ENCODE measurements around the gene TCEANC.
A peak's percentile ranks its signal among the peaks of the same experiment; 100 is the strongest.
"Not testable (repeated sequence)": the region's sequence is repeated elsewhere in the genome, so short reads cannot be mapped to it uniquely, and the experiment has no call there.

TCEANC gene

DNA sequence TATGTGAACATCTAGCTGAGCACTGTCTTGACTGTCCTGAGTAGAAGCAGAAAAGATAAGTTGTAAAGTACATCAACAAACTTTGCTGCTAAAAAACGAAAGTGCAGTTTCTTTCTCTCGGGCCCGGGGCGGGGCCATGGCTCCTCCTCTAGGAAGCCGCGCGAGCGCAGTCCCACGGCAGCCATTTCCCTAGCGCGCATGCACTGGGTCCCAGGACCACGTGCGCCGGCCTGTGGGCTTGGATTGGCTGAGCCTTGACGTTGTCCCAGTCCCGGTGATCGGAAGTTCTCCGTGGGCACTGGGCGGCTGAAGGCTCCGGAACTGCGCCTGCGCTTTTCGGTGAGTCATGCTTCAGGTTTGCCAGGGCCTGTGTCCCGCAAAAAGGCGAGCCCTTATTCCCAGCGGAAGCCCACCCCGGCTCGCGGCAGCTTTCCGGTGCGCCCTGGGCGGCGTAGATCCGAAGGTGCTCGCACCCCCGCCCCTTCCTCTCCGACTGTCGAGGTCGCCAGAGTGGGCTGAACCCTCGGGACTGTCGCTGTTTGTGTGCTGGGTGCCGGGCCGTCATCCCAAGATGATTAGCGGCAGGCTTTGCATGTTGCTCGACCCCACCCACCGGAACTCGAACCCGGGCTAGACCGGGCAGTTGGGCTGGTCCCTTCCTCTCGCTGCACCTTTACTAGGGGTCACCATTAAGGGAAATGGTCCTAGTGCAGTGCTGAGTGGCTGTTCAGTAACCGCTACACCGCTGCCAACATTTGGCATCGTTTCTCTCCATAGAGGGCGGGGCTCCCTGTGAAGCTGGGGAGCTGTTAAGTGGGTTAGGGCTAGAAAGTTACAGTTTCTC, at the start of gene TCEANC:
TSS of gene TCEANC (plus strand) at position 292 of the 844 bp plus-strand sequence. CDS start 9,368 bp downstream, outside the sequence.
- peak; percentile 19 to 96 (median 88) for DNase-seq

GRCh38 chrX:13605611-13606010, 47.3 kb upstream of the TCEANC start:
- no peak for DNase-seq

GRCh38 chrX:13607331-13607995, 45.5 kb upstream of the TCEANC start:
- DNase-seq: no peak

DNA sequence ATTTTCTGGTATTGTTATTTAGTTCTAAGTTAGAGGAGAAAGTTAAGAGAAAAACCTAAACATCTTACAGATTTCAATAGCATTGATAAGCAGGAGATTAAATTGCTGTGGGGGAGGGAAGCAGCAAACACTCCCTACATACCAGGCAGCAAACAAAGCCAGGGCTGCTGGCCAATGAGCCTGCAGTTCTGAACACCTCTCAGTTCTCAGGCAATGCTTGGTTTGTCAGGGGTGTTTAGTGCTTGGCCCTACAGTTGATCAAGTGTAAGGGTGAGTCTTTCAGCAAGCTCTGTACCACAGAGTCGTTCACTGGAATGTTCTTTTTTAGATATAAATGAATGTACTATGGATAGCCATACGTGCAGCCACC, 45.0 kb upstream of the TCEANC start:
- no peak for DNase-seq

DNA sequence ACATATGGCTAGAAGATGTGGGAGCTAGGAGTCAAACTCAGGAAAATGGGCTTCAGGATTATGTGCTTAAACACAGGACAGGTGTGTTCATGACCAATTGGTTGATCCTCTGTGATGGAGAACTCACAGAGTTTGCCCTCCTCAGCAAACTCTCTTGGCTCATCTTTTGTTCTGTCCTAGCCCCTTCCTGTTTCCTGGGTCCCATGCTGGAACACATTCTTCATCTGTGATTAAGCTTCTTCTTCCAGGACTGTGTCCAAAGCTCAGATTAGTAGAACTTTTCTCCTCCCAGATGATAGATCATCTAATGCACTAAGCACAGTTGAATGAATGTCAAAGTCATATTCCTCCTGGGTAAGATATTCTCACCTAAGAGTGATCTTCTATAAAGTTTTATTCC, 38.8 kb upstream of the TCEANC start:
- no peak for DNase-seq

DNA sequence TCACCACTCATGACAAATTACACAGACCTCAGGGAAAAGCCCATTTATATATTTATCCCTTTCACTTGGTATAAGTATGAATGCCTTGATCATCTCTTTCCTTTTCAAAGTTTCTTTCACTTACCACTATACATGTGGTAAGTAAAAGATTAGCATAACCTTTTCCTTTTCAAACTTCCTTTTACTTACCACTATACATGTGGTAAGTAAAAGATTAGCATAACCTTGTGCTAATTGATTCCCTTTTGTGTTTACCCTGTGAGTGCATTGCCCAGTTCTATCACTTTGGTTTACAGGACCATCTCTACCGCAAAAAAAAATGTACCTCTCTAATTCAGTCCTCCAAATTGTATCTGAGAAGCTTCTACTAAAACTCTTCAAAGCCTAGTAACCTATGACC, 32.7 kb upstream of the TCEANC start:
- no peak for DNase-seq

GRCh38 chrX:13622401-13622964, 30.5 kb upstream of the TCEANC start:
- DNase-seq: no peak

DNA sequence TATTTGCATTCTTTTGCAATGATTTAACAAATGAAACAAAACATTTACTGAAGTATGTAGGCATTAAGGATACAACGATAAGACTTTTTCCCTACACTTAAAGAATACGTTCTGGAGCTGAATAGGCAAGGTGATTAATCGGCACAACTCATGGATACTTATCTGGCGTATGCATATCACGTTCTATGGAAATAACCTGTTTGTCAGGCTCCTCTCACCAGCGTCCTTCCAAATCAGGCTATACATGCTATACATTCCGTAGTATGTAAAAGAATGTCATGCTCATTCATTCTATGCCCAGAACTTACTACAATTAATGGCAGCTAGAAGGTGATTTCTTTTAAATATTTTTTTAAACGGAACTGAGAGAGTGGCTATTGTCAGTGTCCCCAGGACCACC, 25.6 kb upstream of the TCEANC start:
- no peak for DNase-seq

DNA sequence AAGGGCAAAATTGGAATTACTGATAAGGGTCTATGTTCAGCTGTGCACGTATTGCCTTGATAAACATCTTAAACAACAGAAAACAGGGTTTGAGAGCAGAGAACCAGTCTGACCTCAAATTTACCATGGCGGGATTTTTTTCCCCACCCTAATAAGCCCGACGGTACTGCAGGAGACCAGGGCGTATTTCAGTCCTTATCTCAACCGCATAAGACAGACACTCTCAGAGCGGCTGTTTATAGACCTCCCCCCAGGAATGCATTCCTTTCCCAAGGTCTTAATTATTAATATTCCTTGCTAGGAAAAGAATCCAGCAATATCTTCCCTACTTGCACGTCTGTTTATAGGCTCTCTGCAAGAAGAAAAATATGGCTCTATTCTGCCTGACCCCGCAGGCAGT, 15.7 kb upstream of the TCEANC start:
- not testable (repeated sequence) for DNase-seq

GRCh38 chrX:13638021-13638420, 14.9 kb upstream of the TCEANC start:
- DNase-seq: no peak

DNA sequence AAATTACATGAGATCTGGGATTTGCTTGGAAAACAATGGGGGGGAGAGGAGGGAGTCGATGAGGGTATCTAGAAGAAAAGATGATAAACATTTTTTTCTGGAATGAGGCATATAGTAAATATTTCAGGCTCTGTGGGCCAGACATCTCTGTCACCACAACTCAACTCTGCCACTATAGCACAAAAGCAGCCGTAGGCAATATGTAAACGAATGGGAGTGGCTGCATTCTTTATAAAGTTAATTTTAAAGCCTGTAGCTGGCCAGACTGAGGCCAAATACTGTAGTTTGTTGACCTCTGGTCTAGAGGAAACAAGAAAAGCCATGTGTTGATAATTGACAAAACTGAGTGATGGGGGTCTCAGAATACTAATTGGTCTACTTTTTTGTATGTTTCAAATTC, 14.1 kb upstream of the TCEANC start:
- no peak for DNase-seq

- not testable (repeated sequence) for DNase-seq
These were observed 11.3 kb upstream of the TCEANC start for GRCh38 chrX:13641684-13642083.

DNA sequence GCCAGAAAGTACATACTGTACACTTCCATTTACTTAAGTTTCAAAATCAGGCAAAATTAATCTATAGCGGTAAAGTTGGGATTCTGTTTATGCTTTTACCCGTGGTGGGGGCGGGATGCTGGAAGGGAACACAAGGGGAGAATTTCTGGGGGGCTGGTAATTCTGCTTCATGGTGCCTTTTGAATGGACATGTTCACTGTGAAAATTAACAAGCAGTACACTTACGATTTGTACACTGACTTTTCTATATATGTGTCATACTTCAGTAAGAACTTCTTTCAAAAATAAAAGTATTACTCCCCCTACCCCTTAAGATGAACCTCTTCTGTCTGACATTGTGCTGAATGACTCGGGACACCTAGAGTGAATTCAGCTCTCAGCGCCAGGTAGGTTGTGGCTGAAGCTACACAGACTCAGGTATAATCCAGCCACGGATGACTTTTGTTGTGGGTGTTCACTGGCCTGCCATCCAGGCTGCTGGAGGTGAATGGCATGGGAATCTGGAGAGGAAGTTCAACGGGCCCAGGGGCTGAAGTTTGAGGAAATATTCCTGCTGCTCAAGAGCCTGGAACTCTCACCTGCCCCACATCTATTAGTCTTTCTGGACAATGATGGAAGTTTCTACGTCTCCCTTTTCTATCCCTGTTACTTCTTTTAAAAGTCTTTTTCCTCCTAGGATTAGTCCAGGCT, 7.3 kb upstream of the TCEANC start:
- DNase-seq: no peak

DNA sequence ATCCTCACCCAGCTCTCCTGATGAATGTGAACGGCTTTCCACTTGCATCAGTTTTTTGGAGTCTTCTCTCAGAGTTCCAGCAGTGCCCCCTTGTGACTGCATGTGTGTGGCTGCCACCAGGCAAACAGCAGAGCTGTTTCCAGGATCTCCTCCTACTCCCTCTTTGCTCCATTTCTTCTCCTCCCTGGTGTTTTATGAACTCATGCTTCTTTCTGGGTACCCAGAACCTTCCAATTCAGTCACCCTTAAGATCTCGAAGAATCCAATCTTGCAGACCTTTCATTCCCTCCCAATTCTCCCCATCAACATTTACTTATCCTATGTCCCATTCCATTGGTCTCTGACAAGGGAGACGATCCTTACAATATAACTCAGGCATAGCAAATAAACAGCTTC, 6.8 kb upstream of the TCEANC start:
- peak in 44 of 56 donors; percentile 0 to 65 (median 14) for DNase-seq

DNA sequence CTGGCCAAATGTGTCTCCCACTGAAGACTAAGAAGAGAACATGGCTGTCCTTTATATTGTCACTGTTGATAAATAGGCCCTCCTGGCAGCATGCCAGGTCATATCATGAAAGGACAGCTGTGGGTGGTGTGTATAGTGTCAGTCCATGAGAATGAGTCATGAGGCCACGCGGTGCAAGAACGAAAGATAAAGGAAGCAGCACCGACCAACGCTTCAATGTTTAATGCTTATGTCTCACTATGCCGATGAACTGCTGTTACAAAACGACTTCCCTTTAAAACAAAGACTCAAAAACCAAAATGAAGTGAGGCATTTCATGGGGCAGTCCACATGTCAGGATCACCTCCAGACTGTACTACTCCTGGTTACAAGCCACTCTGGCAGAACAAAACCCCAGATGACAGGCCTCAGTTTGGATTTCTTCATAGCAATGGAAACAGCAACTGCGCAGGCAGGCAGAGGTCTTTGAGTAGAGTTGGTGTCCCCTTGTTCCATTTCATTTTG, 5.2 kb upstream of the TCEANC start:
- peak in 1 of 56 donors; percentile 49 for DNase-seq

- not testable (repeated sequence) for DNase-seq
These were observed 4.6 kb upstream of the TCEANC start for GRCh38 chrX:13648336-13648735.

- no peak for DNase-seq
These were observed 3.1 kb upstream of the TCEANC start for GRCh38 chrX:13649838-13650237.

DNA sequence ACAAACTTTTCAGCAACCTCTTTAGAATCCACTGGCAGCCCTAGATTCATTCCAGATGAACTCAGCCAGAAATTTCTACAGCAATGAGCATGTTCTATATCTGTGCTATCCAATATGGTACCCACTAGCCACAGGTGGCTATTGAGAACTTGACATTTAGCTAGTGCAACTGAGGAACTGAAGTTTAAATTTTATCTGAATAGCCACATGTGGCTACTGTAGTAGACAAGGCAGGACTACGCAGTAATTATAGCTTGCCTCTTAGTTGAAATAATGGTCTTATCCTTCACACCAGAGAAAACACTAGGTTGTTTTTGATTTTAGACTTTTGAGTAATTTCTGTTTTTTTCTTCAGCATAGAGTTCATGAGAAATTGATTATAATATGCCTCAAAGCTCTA, 2.6 kb upstream of the TCEANC start:
- no peak for DNase-seq

DNA sequence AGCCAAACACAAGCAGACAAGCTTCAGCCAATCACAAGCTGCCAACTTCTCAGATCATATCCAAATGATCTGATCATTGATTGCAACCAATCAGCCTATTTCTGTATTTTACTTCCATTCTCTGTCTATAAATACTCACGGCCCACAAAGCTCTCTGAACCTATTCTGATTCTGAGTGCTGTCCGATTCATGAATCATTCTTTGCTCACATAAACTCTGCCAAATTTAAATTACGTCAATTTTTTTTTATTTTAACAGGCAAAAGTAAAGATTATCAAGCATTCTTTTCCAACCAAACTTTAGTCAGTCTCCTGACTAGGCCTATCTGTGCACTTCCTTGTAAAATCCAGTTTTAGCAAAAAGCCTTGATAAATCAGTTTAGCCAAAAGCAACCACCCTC, 1.8 kb upstream of the TCEANC start:
- DNase-seq: no peak

DNA sequence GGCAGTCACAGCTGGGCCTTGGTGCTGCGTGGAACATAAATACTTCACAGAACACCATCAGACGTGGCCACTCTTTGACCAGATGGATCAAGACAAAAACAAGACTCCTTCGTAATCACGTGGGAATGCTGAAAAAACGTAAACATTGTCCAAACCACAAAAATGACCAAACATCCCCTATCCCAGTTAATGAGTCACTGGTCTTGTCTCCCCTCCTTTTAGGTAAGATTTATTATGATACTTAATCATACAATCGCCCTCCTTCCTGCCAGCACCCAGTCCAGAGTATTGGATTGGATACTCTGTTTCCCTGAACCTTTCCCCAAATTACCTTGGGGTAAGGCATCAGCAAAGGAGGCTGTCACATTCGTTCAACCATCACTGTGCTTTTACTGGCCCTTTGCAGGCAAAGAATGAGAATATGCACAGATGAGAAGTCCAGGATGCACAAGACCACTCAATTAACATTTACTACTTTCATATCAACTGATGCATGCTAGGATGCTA, 601 bp upstream of the TCEANC start:
- DNase-seq: no peak

DNA sequence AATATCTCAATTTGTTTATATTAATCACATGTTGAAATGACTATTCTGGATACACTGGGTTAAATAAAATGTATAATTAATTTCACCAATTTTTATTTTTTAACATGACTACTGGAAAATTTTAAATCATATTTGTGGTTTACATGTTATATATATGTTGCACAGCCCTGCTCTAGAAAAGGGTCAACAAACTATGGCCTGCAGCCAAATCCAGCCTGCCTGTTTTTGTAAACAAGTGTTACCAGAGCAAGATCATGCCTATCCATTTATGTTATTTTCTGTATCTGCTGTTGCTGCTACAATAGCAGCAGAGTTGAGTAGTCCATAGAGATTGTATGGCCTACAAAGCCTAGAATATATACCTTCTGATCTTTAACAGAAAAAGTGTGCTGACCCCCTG, 1.2 kb downstream of the TCEANC start:
- DNase-seq: no peak

DNA sequence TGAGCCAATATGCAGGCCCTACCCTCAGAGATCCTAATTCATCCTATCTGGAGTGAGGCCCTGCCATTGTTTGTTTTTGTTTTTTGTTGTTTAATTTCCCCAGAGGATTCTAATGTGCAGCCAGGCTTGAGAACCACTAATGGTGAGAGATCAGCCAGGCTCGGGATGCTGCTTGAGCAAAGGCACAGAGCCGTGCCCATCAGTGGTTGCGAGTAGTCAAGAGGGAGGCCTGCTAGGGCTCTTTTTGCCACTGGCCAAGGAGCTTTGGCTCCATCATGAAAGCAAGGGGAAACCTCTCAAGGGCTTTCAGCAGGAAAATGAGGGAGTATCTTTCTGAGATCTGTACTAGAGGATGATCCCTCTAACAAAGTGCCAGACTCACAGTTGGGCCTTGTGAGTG, 2.7 kb downstream of the TCEANC start:
- no peak for DNase-seq
